ENCODE data around the gene THTPA. TPM values are rescaled to one million over a fixed set of nuclear protein-coding genes. Genes with fewer than 3 reads are reported as not detected.

Gene THTPA
- total and polyA plus RNA-seq, 2 of the 4 experiments (the other 2 are of a cell fraction) = 5.0 to 9.2 TPM

- no peak overlapping the region for H2BK120ac ChIP-seq (ENCODE audit: low read depth, low read length)
- in situ Hi-C loops (cut with MboI; ENCODE audit: low sequenced_read_pairs) (no loop called here), intact Hi-C loops (cut with micrococcal nuclease) (no loop called here), dilution Hi-C loops (cut with HindIII; ENCODE audit: low sequenced_read_pairs, unreplicated experiment) (no loop called here)
- TF ChIP-seq, protein P1, sequence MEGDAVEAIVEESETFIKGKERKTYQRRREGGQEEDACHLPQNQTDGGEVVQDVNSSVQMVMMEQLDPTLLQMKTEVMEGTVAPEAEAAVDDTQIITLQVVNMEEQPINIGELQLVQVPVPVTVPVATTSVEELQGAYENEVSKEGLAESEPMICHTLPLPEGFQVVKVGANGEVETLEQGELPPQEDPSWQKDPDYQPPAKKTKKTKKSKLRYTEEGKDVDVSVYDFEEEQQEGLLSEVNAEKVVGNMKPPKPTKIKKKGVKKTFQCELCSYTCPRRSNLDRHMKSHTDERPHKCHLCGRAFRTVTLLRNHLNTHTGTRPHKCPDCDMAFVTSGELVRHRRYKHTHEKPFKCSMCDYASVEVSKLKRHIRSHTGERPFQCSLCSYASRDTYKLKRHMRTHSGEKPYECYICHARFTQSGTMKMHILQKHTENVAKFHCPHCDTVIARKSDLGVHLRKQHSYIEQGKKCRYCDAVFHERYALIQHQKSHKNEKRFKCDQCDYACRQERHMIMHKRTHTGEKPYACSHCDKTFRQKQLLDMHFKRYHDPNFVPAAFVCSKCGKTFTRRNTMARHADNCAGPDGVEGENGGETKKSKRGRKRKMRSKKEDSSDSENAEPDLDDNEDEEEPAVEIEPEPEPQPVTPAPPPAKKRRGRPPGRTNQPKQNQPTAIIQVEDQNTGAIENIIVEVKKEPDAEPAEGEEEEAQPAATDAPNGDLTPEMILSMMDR (conservative IDR thresholded peaks at IDR 0.05; ENCODE audit: low read depth, low read length) = no peak
- TF ChIP-seq USF2 (IDR thresholded peaks at IDR 0.05; ENCODE audit: low read depth, low read length) (no peak), MXI1 (IDR thresholded peaks at IDR 0.05; ENCODE audit: borderline replicate concordance, low read depth, low read length) (no peak), POLR2A (IDR thresholded peaks at IDR 0.05; ENCODE audit: low read depth, low read length) (no peak), RAD21 (IDR thresholded peaks at IDR 0.05; ENCODE audit: low read length) (no peak), RCOR1 (IDR thresholded peaks at IDR 0.05; ENCODE audit: insufficient replicate concordance, low read length) (no peak)
- BruUV-seq (replicated peaks) = no TSS peak
- H3K9me1 ChIP-seq (ENCODE audit: insufficient read depth, low read length) = no peaks in the 10 kb centered on the region
- no peak overlapping the region for H3K23ac ChIP-seq (ENCODE audit: low read depth, low read length)
- POLR2A ChIA-PET (ENCODE audit: unreplicated experiment) = no interaction called here
- H2BK15ac ChIP-seq (ENCODE audit: low read depth, low read length) = no peak overlapping the region
- H3K18ac ChIP-seq (ENCODE audit: low read depth, low read length) = no peak overlapping the region
- H3K4me1 ChIP-seq (ENCODE audit: control insufficient read depth, insufficient read depth, low read length) = no peaks in the 10 kb centered on the region
- H4K8ac ChIP-seq (ENCODE audit: low read depth in 2 of 2, low read length in 2 of 2) = no peak overlapping the region
- H3K4me2 ChIP-seq (ENCODE audit: low read depth, low read length) = no peak overlapping the region
- H3K4ac ChIP-seq (ENCODE audit: low read depth, low read length) = no peak overlapping the region
- H4K20me1 ChIP-seq (ENCODE audit: insufficient read depth, low read length) = no peaks in the 10 kb centered on the region
- no peak overlapping the region for H2AK9ac ChIP-seq (replicated peaks; ENCODE audit: low read depth, low read length, poor library complexity)
- DNase-seq = no peak
- H2BK20ac ChIP-seq (ENCODE audit: low read depth, low read length) = no peak overlapping the region
- WGBS, 2 experiments (ENCODE audit: extremely low coverage in 2 of 2, insufficient read length in 1 of 2) = 69% methylated on average over 6 of the region's 10 CpGs; no CpG with 5 or more reads in 1 of the 2 experiments
- no peak overlapping the region for H2AK5ac ChIP-seq (ENCODE audit: low read depth, low read length)
- no peak overlapping the region for H3K56ac ChIP-seq (ENCODE audit: extremely low read depth, insufficient read depth, low read length)
- H4K5ac ChIP-seq (ENCODE audit: low read depth, low read length) = no peak overlapping the region
- ATAC-seq (ENCODE audit: low read depth) = no peak
- H2BK5ac ChIP-seq (ENCODE audit: low read depth, low read length, poor library complexity, severe bottlenecking) = no peak overlapping the region
- no peaks in the 10 kb centered on the region for H3K9me3 ChIP-seq (ENCODE audit: control insufficient read depth, insufficient read depth, low read length)
- H3K27ac ChIP-seq (ENCODE audit: insufficient read depth, low read length) = no peak overlapping the region
- H3K27me3 ChIP-seq (ENCODE audit: control insufficient read depth, insufficient read depth, low read length) = no peaks in the 10 kb centered on the region
- H3K4me3 ChIP-seq (ENCODE audit: insufficient read depth, low read depth, low read length) = no peak overlapping the region
- no peak overlapping the region for H4K91ac ChIP-seq (ENCODE audit: insufficient read depth, low read depth, low read length)
- CTCF ChIA-PET = interaction anchor here (0.7 kb wide), 1 partner anchor 52 kb away, joined by 3 read pairs; no protein-coding TSS in a partner anchor
- no peak overlapping the region for H3K14ac ChIP-seq (replicated peaks; ENCODE audit: low read depth, low read length)
- H2AFZ ChIP-seq (replicated peaks; ENCODE audit: low read length, poor library complexity) = no peak overlapping the region
- no peak overlapping the region for H3K9ac ChIP-seq (ENCODE audit: low read depth, low read length)
- no peaks in the 10 kb centered on the region for H3K36me3 ChIP-seq (ENCODE audit: control insufficient read depth, insufficient read depth, low read length)
- H3K79me1 ChIP-seq (ENCODE audit: low read depth in 1 of 2, low read length in 2 of 2) = no peaks in the 10 kb centered on the region
Measured at GRCh38 chr14:23530375-23531055, 25.6 kb upstream of the THTPA start.

Measured in IMR-90 (cell line).